Spinal cord (tissue), 10 donors: ENCODE measurements around the gene KCNB1. TPM values are rescaled to one million over a fixed set of nuclear protein-coding genes. Genes with fewer than 3 reads are reported as not detected.

ENCODE experiments used
- DNase-seq, 6 donors: peaks; one replicate each; pipeline versions ENCODE4 v3.0.0 to v3.0.0-alpha.2; 2013 to 2015; ENCODE audit warnings: low spot score in 6 of 6, low read depth in 4 of 6
- H3K27ac ChIP-seq: one replicate; pipeline ENCODE4 v1.5.1; 2013; ENCODE audit warnings: low read depth, low read length, control low read depth
- H3K27me3 ChIP-seq: one replicate; pipeline ENCODE4 v1.6.1; 2013; ENCODE audit warnings: low read length; ENCODE audit not compliant: control insufficient read depth, insufficient read depth
- H3K36me3 ChIP-seq: one replicate; pipeline ENCODE4 v1.6.1; 2013; ENCODE audit warnings: low read length; ENCODE audit not compliant: control insufficient read depth, insufficient read depth
- H3K4me1 ChIP-seq: one replicate; pipeline ENCODE4 v1.6.1; 2013; ENCODE audit warnings: low read length; ENCODE audit not compliant: control insufficient read depth, insufficient read depth
- H3K4me3 ChIP-seq: one replicate; pipeline ENCODE4 v1.5.1; 2013; ENCODE audit warnings: low read depth, low read length, control low read depth
- H3K9me3 ChIP-seq: one replicate; pipeline ENCODE4 v1.6.1; 2013; ENCODE audit warnings: low read length; ENCODE audit not compliant: control insufficient read depth, insufficient read depth
- WGBS: methylation state at CpG from one replicate; pipeline ENCODE4 v1.1.5; 2013; ENCODE audit warnings: missing lambda C conversion rate; ENCODE audit not compliant: insufficient coverage; 5-methylcytosine and 5-hydroxymethylcytosine counted together
- polyA plus RNA-seq, 2 donors: library from polyadenylated mRNA; unstranded; fragments of 120-200 nt; gene quantifications; one replicate each; pipeline ENCODE4 v1.2.1, GENCODE V29; 2013; ENCODE audit not compliant: insufficient read length in 2 of 2
- total RNA-seq, 2 donors: library from RNA; depleted of rRNA in 1 of 2; stranded (reverse); fragments of 120-200 nt in 1 of 2; fragments of >200 nt in 1 of 2; gene quantifications; one replicate each; pipeline versions ENCODE4 v1.2.3 to v1.2.4, GENCODE V29; 2013 to 2014
- donor health status: healthy.

KCNB1 gene
- total and polyA plus RNA-seq, 4 donors = 8.0 to 46.7 (median 15.1) TPM

GRCh38 chr20:49346682-49347081, 135.8 kb downstream of the KCNB1 start:
- DNase-seq = no peak
- Histone ChIP-seq H3K4me1 (peaks cover 22% of the 10 kb centered on the region), H3K9me3 (no peaks in the 10 kb centered on the region), H3K36me3 (no peaks in the 10 kb centered on the region), H3K27ac (no peak overlapping the region), H3K27me3 (no peaks in the 10 kb centered on the region), H3K4me3 (no peak overlapping the region)
- no CpG with 5 or more reads among the region's 3 CpGs for WGBS

DNA sequence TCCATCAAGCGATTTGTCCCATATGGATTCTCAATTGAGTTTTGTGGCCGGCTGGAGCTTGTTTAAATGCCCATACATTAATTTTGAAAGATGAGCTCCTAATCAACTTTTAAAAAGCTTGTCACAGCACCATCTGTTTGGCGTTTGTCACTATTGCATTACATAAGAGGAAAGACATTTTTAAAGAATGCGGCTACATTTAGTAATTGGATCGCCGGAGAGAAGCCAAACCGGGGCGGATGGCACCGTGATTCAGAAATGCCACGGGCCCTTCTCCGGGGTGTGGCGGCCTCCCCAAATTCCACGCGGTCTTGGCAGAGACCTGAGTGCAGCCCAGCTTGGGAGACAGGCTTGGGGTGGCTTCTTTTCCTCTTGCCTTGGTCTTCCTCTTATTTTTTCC, 136.9 kb downstream of the KCNB1 start:
- Histone ChIP-seq H3K27me3 (no peaks in the 10 kb centered on the region), H3K27ac (no peak overlapping the region), H3K4me3 (no peak overlapping the region), H3K9me3 (no peaks in the 10 kb centered on the region), H3K36me3 (no peaks in the 10 kb centered on the region), H3K4me1 (peaks cover 17% of the 10 kb centered on the region)
- peak in 1 of 6 donors; percentile 75 for DNase-seq
- 81% methylated on average over 12 of the region's 14 CpGs for WGBS

GRCh38 chr20:49344975-49345374, 137.5 kb downstream of the KCNB1 start:
- WGBS = 100% methylated on average over 1 of the region's 9 CpGs
- Histone ChIP-seq H3K27ac (no peak overlapping the region), H3K36me3 (no peaks in the 10 kb centered on the region), H3K27me3 (no peaks in the 10 kb centered on the region), H3K4me3 (no peak overlapping the region), H3K9me3 (no peaks in the 10 kb centered on the region), H3K4me1 (peaks cover 21% of the 10 kb centered on the region)
- DNase-seq = peak in 2 of 6 donors; percentile 68 to 84

DNA sequence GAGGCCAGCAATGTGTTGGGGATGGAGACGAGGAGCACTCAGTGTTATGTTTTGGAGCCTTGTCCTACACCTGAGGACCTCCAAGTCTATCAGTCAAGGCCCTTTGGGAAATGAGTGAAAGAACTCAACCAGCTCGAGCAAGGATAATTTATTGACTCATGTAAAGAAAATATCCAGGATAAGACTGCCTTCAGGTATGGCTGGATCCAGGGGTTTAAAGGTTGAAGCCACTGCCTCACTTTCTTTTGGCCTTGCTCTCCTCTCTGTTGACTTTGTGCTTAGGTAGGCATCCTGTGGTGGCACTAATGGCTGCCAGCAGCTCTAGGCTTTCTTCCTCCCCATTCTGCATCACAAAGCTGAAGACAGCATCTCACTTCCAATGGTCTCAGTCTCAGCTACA, 138.3 kb downstream of the KCNB1 start:
- WGBS = 100% methylated on average over 1 of the region's 2 CpGs
- no peak overlapping the region for H3K27ac ChIP-seq
- H3K4me3 ChIP-seq = no peak overlapping the region

DNA sequence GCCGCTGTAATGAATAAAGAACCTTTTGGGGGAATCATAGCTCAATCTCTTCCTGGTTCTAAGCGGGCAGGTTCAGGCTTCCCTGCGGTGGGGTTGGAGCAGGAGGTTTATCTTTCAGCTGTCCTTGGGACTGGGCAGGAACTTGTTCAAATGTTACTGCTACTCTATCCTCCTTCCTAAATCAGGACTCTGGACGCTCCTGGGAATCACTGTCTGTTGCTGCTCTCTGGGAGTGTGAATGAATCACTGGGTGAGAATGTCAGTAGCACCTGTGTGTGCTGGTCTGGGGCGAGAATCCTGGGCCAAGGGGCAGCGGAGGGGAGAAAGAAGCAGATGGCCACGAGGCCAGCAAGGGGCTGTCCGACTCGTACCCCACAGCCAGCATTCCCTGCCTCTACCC, 139.2 kb downstream of the KCNB1 start:
- DNase-seq = no peak
- Histone ChIP-seq H3K4me3 (no peak overlapping the region), H3K4me1 (peaks cover 22% of the 10 kb centered on the region), H3K27me3 (no peaks in the 10 kb centered on the region), H3K9me3 (no peaks in the 10 kb centered on the region), H3K27ac (no peak overlapping the region), H3K36me3 (no peaks in the 10 kb centered on the region)
- WGBS = 74% methylated on average over 5 of the region's 9 CpGs

More for the DNA sequence above, 138.3 kb downstream of the KCNB1 start:
- Histone ChIP-seq H3K27me3 (no peaks in the 10 kb centered on the region), H3K4me1 (peaks cover 22% of the 10 kb centered on the region), H3K9me3 (no peaks in the 10 kb centered on the region), H3K36me3 (no peaks in the 10 kb centered on the region)
- DNase-seq = no peak

- DNase-seq = peak in 2 of 6 donors; percentile 52 to 65
- WGBS = 45% methylated on average over 11 of the region's 14 CpGs
- Histone ChIP-seq H3K4me1 (peaks cover 16% of the 10 kb centered on the region), H3K4me3 (no peak overlapping the region), H3K27me3 (no peaks in the 10 kb centered on the region), H3K36me3 (no peaks in the 10 kb centered on the region), H3K27ac (no peak overlapping the region), H3K9me3 (no peaks in the 10 kb centered on the region)
Observed at GRCh38 chr20:49340161-49340966, 142.1 kb downstream of the KCNB1 start.

DNA sequence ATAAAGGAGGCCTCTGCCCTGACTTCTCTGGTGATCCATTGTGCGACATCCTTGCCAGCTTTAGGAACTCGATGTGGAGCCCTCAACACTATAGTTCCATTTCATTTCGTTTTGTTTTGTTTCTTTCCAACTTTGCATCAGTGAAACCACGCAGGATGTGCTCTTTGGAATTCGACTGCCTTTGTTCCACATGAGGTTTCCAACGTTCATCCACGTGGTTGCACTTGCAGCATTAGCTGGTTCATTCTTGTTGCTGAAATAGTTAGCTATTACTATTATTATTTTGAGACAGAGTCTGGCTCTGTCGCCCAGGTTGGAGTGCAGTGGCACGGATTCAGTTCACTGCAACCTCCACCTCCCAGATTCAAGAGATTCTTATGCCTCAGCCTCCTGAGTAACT, 143.3 kb downstream of the KCNB1 start:
- Histone ChIP-seq H3K4me1 (peaks cover 8% of the 10 kb centered on the region), H3K4me3 (no peak overlapping the region), H3K27me3 (no peaks in the 10 kb centered on the region), H3K9me3 (no peaks in the 10 kb centered on the region), H3K36me3 (no peaks in the 10 kb centered on the region), H3K27ac (no peak overlapping the region)
- 65% methylated on average over 4 of the region's 9 CpGs for WGBS
- no peak for DNase-seq

GRCh38 chr20:49338061-49338460, 144.4 kb downstream of the KCNB1 start:
- Histone ChIP-seq H3K36me3 (no peaks in the 10 kb centered on the region), H3K9me3 (no peaks in the 10 kb centered on the region), H3K27ac (no peak overlapping the region), H3K4me1 (peaks cover 8% of the 10 kb centered on the region), H3K4me3 (no peak overlapping the region), H3K27me3 (no peaks in the 10 kb centered on the region)
- WGBS = 96% methylated on average over 9 of the region's 11 CpGs
- DNase-seq = no peak

- 90% methylated on average over 3 of the region's 7 CpGs for WGBS
Observed at GRCh38 chr20:49337357-49337756, 145.1 kb downstream of the KCNB1 start.

DNA sequence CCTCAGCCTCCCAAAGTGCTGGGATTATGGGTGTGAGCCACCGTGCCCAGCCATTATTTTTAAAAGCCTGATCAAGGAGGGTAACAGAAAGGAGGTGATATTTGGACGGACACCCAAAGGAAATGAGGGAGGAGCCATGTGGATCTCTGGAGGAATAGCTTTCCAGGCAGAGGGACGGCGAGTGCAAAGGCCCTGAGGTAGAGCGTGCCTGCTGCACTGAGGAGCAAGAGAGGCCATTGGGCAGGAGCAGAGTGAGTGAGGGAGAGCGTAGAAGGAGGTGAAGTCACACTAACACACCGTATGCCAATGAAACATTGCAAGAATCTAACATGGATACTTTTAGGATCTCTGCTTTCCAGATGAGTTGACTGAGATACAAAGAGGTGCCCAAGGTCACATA, 145.7 kb downstream of the KCNB1 start:
- no peaks in the 10 kb centered on the region for H3K36me3 ChIP-seq
- 85% methylated on average over 6 of the region's 7 CpGs for WGBS
- peaks cover 8% of the 10 kb centered on the region for H3K4me1 ChIP-seq
- no peaks in the 10 kb centered on the region for H3K27me3 ChIP-seq
- no peak for DNase-seq
- H3K27ac ChIP-seq = no peak overlapping the region
- H3K4me3 ChIP-seq = no peak overlapping the region
- no peaks in the 10 kb centered on the region for H3K9me3 ChIP-seq

More at GRCh38 chr20:49337357-49337756, 145.1 kb downstream of the KCNB1 start:
- Histone ChIP-seq H3K27me3 (no peaks in the 10 kb centered on the region), H3K4me1 (peaks cover 8% of the 10 kb centered on the region), H3K27ac (no peak overlapping the region), H3K4me3 (no peak overlapping the region), H3K36me3 (no peaks in the 10 kb centered on the region), H3K9me3 (no peaks in the 10 kb centered on the region)
- DNase-seq = no peak
